Measurements from ENCODE around the gene JADE2.

GRCh38 chr5:134550271-134551214 is 25.1 kb downstream of the JADE2 start:
- TF ChIP-seq CTCF (IDR thresholded peaks at IDR 0.05) (no peak), POLR2A (IDR thresholded peaks at IDR 0.05) (no peak)

Data from heart left ventricle (tissue), 13 donors.